ENCODE results near the gene SLC32A1. TPM values are rescaled to one million over a fixed set of nuclear protein-coding genes. Genes with fewer than 3 reads are reported as not detected.

SLC32A1 gene
- total RNA-seq, 1 donor from 2014 or later = not detected

DNA sequence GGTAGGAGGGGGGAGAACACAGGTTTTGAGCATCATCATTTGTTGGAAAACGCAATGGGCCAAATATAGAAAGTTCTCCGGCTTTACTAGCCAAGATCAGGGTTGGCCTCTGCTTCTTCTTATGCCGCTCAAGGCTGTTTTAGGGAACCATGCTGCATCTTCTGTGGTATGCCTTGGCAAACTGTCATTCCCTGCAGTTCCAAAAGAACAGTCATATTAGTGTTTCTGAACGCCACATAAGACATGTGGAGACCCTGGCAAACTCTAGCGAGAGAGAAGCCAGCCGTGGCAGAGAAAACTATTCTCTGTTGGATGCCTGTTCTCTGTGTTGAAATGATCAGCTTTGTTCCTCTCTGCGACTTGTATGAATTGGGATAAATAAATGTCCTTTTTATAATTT is 34.8 kb downstream of the SLC32A1 start:
- no peaks in the 10 kb centered on the region for H3K27me3 ChIP-seq
- peaks cover 36 to 73% of the 10 kb centered on the region in 2 donors for H3K36me3 ChIP-seq
- intact Hi-C loops (cut with DNase I) = no loop called here
- no peak for TF ChIP-seq CTCF (IDR thresholded peaks at IDR 0.05)
- H3K4me3 ChIP-seq = no peak overlapping the region
- no peak for DNase-seq (ENCODE audit: low spot score in 2 of 2)
- H3K27ac ChIP-seq = peak overlapping the region in 1 of 2 donors; percentile 26
- no peaks in the 10 kb centered on the region for H3K4me1 ChIP-seq
- no peaks in the 10 kb centered on the region for H3K9me3 ChIP-seq

GRCh38 chr20:38760978-38761377 is 36.7 kb downstream of the SLC32A1 start:
- intact Hi-C loops (cut with DNase I) = no loop called here
- Histone ChIP-seq H3K27ac (no peak overlapping the region), H3K9me3 (no peaks in the 10 kb centered on the region), H3K4me1 (peaks cover 8 to 17% of the 10 kb centered on the region in 2 donors), H3K4me3 (no peak overlapping the region), H3K36me3 (peaks cover 25 to 55% of the 10 kb centered on the region in 2 donors), H3K27me3 (no peaks in the 10 kb centered on the region)
- TF ChIP-seq CTCF (IDR thresholded peaks at IDR 0.05) = no peak
- no peak for DNase-seq (ENCODE audit: low spot score in 2 of 2)

GRCh38 chr20:38762174-38762573 is 37.9 kb downstream of the SLC32A1 start:
- peaks cover 12 to 24% of the 10 kb centered on the region in 2 donors for H3K4me1 ChIP-seq
- intact Hi-C loops (cut with DNase I) = no loop called here
- H3K4me3 ChIP-seq = no peak overlapping the region
- no peak overlapping the region for H3K27ac ChIP-seq
- no peak for TF ChIP-seq CTCF (IDR thresholded peaks at IDR 0.05)
- no peak for DNase-seq (ENCODE audit: low spot score in 2 of 2)
- no peaks in the 10 kb centered on the region for H3K27me3 ChIP-seq
- H3K9me3 ChIP-seq = no peaks in the 10 kb centered on the region
- peaks cover 17 to 43% of the 10 kb centered on the region in 2 donors for H3K36me3 ChIP-seq

- Histone ChIP-seq H3K9me3 (no peaks in the 10 kb centered on the region), H3K27ac (no peak overlapping the region), H3K36me3 (peaks cover 20 to 42% of the 10 kb centered on the region in 2 donors), H3K4me1 (peaks cover 12 to 24% of the 10 kb centered on the region in 2 donors), H3K27me3 (no peaks in the 10 kb centered on the region), H3K4me3 (no peak overlapping the region)
- TF ChIP-seq CTCF (IDR thresholded peaks at IDR 0.05) = no peak
- intact Hi-C loops (cut with DNase I) = no loop called here
- DNase-seq (ENCODE audit: low spot score in 2 of 2) = no peak
Measured at GRCh38 chr20:38763616-38764015, 39.3 kb downstream of the SLC32A1 start.

GRCh38 chr20:38764567-38765318 is 40.5 kb downstream of the SLC32A1 start:
- intact Hi-C loops (cut with DNase I) = no loop called here
- Histone ChIP-seq H3K27ac (peak overlapping the region; percentile 73 to 76), H3K4me1 (peaks cover 12 to 24% of the 10 kb centered on the region in 2 donors), H3K27me3 (no peaks in the 10 kb centered on the region), H3K4me3 (no peak overlapping the region), H3K36me3 (peaks cover 20 to 47% of the 10 kb centered on the region in 2 donors), H3K9me3 (no peaks in the 10 kb centered on the region)
- no peak for TF ChIP-seq CTCF (IDR thresholded peaks at IDR 0.05)
- DNase-seq (ENCODE audit: low spot score in 2 of 2) = peak; percentile 18 to 71

Measured in ascending aorta (tissue), 2 donors.